ENCODE measurements around the gene KIRREL3. TPM values are rescaled to one million over a fixed set of nuclear protein-coding genes. Genes with fewer than 3 reads are reported as not detected.

KIRREL3 gene
- total and polyA plus RNA-seq, 2 of the 8 experiments (the other 6 are each of a cell fraction or from before 2014, with no cell fraction given), result 0.29 to 0.32 TPM

DNA sequence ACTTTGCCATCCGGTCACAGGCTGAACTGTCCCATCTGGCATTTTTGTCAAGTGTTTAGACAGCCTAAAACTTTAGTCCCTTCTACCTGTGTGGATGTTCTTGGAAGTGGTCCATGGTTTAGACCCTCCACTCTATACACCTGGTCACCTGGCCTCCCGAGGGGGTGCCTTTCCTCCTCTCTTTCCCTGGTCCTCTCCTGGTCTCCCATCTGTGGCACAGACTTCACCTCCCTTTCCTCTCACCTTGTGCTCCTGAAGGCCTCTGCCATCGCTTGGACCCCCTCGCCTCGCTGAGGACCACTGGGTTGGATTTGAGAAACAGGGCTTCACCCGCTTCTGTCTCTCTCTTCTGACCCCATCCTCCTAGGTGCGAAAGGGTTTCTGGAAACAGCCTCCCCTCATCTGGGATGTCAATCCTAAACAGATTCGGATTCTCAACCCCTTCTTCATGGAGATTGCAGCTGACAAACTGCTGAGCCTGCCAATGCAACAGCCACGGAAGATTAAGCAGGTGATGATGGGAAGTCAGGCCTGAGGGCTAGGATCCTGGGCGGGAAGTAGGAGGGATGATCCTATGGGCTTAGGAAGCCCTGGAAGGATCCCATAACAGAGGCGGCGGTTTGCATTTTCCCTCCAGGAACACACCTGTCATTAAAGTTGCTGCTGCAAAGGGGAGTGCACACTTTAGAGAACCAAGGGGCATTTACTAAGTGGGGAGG is 591.5 kb downstream of the KIRREL3 start (continued):
- TF ChIP-seq, protein P1, sequence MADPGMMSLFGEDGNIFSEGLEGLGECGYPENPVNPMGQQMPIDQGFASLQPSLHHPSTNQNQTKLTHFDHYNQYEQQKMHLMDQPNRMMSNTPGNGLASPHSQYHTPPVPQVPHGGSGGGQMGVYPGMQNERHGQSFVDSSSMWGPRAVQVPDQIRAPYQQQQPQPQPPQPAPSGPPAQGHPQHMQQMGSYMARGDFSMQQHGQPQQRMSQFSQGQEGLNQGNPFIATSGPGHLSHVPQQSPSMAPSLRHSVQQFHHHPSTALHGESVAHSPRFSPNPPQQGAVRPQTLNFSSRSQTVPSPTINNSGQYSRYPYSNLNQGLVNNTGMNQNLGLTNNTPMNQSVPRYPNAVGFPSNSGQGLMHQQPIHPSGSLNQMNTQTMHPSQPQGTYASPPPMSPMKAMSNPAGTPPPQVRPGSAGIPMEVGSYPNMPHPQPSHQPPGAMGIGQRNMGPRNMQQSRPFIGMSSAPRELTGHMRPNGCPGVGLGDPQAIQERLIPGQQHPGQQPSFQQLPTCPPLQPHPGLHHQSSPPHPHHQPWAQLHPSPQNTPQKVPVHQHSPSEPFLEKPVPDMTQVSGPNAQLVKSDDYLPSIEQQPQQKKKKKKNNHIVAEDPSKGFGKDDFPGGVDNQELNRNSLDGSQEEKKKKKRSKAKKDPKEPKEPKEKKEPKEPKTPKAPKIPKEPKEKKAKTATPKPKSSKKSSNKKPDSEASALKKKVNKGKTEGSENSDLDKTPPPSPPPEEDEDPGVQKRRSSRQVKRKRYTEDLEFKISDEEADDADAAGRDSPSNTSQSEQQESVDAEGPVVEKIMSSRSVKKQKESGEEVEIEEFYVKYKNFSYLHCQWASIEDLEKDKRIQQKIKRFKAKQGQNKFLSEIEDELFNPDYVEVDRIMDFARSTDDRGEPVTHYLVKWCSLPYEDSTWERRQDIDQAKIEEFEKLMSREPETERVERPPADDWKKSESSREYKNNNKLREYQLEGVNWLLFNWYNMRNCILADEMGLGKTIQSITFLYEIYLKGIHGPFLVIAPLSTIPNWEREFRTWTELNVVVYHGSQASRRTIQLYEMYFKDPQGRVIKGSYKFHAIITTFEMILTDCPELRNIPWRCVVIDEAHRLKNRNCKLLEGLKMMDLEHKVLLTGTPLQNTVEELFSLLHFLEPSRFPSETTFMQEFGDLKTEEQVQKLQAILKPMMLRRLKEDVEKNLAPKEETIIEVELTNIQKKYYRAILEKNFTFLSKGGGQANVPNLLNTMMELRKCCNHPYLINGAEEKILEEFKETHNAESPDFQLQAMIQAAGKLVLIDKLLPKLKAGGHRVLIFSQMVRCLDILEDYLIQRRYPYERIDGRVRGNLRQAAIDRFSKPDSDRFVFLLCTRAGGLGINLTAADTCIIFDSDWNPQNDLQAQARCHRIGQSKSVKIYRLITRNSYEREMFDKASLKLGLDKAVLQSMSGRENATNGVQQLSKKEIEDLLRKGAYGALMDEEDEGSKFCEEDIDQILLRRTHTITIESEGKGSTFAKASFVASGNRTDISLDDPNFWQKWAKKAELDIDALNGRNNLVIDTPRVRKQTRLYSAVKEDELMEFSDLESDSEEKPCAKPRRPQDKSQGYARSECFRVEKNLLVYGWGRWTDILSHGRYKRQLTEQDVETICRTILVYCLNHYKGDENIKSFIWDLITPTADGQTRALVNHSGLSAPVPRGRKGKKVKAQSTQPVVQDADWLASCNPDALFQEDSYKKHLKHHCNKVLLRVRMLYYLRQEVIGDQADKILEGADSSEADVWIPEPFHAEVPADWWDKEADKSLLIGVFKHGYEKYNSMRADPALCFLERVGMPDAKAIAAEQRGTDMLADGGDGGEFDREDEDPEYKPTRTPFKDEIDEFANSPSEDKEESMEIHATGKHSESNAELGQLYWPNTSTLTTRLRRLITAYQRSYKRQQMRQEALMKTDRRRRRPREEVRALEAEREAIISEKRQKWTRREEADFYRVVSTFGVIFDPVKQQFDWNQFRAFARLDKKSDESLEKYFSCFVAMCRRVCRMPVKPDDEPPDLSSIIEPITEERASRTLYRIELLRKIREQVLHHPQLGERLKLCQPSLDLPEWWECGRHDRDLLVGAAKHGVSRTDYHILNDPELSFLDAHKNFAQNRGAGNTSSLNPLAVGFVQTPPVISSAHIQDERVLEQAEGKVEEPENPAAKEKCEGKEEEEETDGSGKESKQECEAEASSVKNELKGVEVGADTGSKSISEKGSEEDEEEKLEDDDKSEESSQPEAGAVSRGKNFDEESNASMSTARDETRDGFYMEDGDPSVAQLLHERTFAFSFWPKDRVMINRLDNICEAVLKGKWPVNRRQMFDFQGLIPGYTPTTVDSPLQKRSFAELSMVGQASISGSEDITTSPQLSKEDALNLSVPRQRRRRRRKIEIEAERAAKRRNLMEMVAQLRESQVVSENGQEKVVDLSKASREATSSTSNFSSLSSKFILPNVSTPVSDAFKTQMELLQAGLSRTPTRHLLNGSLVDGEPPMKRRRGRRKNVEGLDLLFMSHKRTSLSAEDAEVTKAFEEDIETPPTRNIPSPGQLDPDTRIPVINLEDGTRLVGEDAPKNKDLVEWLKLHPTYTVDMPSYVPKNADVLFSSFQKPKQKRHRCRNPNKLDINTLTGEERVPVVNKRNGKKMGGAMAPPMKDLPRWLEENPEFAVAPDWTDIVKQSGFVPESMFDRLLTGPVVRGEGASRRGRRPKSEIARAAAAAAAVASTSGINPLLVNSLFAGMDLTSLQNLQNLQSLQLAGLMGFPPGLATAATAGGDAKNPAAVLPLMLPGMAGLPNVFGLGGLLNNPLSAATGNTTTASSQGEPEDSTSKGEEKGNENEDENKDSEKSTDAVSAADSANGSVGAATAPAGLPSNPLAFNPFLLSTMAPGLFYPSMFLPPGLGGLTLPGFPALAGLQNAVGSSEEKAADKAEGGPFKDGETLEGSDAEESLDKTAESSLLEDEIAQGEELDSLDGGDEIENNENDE (IDR thresholded peaks at IDR 0.05; ENCODE audit: insufficient replicate concordance, low read length), result no peak
- TF ChIP-seq SRF (IDR thresholded peaks at IDR 0.05; ENCODE audit: low read depth, low read length) (no peak), RBBP5 (IDR thresholded peaks at IDR 0.05; ENCODE audit: borderline replicate concordance, low read depth, low read length) (no peak), CREB1 (IDR thresholded peaks at IDR 0.05) (no peak), JUND (IDR thresholded peaks at IDR 0.05; ENCODE audit: low read length) (no peak), YY1 (IDR thresholded peaks at IDR 0.05; ENCODE audit: low read depth, low read length) (no peak), BACH1 (IDR thresholded peaks at IDR 0.05; ENCODE audit: low read length) (no peak), SIN3A (conservative IDR thresholded peaks at IDR 0.05 in 1 of 2, IDR thresholded peaks at IDR 0.05 in 1 of 2; ENCODE audit: low read depth in 1 of 2, low read length in 2 of 2) (no peak)

Data from H1 (cell line).